Left forelimb (tissue), 1 donor: ENCODE measurements around the gene CXADR.

Source experiments
- DNase-seq: peaks from one replicate; pipeline ENCODE4 v3.0.0-alpha.2; 2018; ENCODE audit warnings: low spot score

The CXADR gene

DNA sequence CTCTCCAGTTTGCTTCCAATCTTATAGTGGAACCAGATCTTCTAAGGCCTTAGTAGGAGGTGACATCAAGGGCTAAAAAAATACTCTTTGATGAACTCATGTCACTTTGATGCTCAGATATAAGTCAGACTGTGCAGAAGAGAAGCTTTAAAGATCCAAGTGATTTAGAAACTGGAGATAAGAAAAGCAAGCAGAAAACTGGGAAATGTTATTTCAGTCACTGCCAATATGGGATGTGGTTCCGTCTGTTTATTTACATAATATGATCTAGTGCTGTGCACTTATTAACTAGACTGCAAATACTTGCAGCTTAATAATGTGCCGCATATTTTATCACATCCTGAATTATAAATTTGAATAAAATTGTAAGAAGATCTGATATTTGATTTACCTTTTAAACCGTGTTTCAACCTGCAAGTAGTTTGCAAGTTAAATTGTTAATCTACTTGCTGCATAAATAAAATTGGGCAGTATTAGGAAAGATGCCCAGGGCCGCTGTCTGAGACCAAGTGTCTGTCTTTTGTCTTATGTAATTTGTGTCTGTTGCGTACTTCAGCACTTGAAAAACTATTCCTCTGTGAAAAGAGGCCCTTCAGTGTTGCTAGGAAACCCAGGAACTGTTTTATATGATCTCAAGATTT lies 29.6 kb downstream of the CXADR start:
- no peak for DNase-seq

DNA sequence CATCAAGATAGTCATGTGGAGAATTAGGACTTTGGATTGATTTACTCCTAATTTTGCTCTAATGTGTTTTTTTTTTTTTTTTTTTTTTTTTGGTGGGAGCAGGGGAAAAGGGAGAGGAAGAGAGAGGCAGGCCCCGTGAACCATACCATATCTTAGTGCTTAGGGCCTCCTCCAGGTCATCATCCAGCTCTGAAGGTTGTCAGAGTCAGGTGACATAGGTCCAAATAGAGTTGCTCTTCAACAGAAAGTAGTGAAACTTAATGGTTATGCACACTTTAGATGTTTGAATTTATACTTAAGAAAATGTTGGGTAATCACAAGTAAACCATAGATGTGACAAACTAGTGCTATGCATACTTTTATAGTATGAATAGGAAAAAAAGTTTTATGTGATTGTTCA lies 32.2 kb downstream of the CXADR start:
- no peak for DNase-seq

DNA sequence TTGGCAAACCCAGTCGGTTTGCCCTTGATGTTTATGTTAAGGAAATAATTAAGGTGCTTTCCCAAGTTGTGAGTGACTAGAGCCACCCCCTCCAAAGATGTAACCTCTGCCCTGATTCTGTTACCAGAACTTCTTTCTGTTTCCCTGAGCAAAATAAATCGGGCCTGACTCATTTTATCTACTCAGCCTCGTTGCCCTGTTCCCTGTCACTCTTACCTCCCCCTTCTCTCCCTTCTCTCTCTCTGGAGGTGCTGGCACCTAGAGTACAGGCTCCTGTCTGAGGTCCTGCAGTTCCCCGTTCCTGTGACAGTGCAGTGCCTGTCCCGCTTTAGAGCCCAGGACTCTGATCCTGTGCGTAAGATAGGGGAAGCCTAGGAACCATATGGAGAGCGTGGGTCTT lies 35.4 kb downstream of the CXADR start:
- no peak for DNase-seq

DNA sequence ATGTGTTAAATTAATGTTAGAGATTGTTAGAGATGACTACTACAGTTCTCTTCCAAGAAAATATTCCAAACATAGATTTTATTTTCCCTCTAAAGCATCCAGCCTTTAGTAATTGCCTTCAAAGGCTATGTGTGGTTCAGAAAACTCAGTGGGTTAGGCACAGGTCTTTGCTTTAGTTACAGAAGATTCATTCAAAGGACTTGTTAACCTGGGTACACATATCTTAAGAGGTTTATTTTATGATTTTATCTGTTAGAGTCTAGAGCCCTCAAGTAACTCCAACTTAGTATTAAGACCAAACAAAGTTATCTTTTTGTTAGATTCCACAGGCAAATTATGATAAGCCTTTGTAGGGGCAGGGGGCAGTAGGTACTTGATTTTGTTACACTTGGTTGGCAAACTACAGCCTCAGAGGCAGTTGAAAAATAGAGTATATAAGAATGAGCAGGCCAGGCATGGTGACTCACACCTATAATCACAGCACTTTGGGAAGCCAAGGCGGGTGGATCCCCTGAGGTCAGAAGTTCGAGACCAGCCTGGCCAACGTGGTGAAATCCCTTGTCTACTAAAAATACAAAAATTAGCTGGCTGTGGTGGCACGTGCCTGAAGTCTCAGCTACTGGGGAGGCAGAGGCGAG lies 37.9 kb downstream of the CXADR start:
- DNase-seq, result no peak

DNA sequence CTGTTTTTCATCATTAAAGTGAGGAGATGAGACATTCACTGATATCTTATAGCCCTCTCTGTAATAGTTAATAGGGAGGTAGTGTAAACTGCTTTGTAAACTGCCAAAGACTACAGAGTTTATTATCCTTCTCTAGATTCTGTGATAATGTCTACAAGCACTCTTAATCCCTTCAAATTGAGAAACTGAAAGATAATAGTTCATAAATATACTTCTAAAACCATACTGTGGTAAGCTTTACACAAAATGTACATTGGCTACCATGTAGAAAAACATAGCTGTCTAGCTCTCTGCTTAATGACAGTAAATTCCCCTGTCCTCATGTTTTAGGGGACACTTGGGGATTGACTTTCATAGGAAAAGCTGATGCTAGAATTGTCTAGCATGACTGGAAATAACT lies 39.6 kb downstream of the CXADR start:
- DNase-seq, result no peak

DNA sequence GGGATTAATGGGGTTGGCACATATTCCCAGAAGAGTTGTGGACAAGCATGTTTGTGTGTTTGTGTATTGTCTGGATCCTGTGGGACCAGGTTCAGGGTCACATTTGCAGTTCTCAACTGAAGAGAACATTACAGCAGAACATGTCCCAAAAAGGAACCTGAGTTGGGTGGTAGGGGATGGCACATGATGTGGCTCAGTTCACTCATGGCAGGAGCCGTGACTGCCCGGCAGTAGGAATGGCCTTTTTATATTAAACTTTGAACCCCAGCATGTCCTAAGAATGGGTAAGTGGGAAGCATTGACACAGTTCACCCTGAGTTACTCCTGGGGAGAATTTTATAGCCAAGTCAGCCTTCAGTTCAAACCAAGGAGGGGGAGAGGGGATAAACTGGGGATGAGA lies 41.3 kb downstream of the CXADR start:
- DNase-seq, result no peak

DNA sequence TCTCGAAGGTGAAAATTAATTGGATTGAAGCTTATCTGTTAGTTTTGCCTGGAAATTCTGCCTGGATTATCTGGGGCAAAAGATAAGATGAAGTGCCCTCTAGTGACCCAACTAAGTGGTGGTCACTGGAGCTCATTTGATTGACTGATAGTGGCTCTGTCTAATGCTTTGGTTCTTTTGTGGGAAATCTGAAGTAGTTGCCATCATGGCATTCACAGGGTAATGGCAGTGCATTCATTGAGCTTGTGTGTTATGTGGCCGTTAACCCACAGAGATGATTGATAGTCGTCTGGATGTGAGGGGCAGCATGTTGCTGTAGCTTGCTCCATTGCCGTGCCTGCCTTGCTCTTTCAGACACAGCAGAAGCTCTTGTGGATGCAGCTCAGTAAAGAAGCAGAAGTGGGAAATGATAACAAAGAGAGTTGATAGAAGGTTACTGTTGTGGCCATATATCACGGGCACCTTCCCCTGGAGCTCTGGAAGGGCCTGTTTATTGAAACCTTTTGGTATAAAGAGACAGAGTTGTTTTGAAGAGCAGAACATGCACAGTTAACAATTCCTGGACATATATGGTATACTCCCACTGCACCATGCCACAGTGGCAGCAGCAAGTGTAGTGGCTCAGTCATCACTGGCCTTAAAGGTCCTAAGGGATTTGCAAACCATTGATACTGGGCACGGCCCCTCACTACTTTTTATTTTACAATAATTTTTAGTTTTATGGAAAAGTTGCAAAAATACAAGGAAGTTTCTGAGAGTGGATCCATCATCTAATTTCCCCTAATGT lies 42.0 kb downstream of the CXADR start:
- DNase-seq, result no peak

DNA sequence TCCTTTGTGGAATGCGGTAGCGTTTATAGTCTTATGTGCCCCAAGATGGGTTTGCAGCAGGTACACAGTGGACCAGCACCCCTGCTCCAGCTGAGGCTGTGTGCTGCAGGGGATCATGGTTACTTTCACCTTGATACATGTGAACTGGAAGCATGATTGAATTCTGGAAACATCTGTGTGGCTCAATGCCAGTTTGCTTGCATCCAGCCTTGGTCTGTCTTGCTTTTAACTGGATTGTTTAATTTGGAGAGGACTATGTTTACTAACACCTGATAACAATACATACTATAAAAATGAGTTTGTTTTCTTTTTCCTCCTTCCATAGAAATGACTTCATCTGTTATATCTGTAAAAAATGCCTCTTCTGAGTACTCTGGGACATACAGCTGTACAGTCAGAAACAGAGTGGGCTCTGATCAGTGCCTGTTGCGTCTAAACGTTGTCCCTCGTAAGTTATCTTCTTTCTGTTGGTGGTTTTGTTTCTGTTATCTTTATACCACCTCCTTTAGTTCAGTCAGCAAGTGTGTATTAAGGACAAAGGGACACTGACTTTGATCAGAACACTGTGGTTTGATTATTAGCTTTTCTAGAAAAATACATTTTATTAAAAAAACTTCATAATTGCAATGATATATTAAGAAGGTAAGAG lies 47.7 kb downstream of the CXADR start:
- DNase-seq, result no peak

DNA sequence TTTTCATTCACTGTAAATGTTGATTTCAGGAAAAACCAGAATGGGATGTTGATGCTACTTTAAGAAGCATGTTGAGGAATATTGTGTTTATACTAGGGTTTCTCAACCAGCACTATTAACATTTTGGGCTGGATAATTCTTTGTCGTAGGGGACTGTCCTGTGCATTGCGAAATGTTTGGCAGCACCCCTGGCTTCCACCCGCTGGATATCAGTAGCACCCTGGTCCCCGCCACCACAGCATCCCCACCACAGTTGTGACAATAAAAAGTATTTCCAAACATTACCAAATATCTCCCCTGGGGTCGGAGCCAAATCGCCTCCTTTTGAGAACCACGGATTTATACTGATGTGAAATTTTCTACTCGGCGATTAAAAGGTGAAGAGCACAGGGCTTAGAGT lies 57.9 kb downstream of the CXADR start:
- no peak for DNase-seq

DNA sequence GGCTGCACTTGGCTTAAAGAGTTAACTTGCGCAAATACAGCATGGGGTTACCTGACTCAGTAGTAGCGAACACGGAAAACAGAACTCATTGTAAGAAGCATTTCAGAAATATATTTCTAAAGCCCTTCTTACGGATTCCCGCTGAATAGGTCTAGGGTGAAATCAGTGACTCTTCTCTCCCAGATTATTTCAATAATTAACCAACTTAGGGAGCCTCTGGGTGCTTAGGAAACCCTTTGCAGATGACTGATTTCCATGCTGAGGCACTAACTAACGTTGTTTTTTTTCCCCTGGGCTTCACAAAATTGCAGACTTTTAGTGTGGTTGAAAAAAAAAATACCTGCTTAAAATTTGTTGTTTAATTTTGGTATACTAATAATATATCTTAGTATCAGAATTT lies 59.6 kb downstream of the CXADR start:
- DNase-seq, result no peak

DNA sequence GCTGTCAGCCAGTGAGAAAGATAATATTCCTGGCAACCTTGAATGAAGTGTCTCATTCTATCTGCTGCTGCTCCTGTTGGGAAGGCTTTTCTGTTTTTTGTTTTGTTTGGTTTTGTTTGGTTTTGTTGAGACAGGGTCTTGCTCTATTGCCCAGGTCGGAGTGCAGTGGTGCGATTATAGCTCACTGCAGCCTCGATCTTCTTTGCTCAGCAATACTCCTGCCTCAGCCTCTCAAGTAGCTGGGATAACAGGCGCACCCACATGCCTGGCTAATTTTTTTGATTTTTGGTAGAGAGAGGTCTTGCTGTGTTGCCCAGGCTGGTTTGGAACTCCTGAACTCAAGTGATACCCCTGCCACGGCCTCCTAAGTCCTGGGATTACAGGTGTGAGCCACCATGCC lies 62.2 kb downstream of the CXADR start:
- DNase-seq, result no peak

DNA sequence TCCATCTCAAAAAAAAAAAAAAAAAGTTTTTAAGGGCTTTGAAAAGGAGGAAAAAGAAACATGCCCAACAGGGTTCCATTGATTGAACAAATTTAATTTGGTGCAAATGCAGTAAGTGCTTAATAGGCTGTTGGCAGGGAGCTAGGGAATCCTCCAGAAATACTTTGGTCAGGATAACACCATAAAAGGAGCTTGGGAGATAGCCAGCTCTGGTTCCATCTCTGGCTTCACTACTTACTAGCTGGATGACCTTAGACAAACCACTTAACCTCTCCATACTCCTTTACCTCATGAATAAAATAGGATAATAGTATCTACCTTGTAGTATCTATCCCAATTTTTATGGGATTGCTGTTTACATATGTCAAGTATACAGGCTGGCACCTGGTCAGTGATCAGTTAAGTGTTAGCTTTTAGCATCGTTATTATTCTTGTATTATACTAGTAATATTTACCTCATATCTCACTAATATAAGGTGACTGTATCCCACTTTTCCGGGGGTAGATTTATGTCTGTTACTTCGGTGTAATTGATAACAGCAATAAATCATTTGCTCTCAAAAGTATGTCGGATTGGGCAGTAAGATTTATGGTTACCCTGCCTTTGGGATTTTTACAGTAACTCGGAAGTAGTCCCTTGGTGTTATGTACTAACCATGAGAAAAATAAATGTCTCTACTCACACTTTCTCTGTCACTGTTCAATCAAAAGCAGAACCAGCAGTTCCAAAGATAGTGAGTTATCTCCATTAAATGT lies 63.4 kb downstream of the CXADR start:
- DNase-seq, result no peak

DNA sequence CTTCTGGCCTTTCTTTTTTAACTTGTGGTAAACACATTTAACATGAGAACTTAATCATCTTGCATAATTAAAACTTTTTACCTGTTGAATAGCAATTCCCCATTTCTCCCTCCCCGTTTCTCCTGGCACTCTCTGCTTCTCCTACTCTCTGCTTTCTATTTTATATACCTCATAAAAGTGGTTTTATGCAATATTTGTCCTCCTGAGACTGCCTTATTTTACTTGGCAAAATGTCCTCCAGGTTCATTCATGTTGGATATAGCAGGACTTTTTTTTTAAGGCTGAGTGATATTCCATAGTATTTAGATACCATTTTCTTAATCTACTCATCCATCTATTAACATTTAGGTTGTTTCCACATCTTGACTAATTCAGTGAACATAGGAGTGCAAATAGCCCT lies 64.9 kb downstream of the CXADR start:
- DNase-seq, result no peak

DNA sequence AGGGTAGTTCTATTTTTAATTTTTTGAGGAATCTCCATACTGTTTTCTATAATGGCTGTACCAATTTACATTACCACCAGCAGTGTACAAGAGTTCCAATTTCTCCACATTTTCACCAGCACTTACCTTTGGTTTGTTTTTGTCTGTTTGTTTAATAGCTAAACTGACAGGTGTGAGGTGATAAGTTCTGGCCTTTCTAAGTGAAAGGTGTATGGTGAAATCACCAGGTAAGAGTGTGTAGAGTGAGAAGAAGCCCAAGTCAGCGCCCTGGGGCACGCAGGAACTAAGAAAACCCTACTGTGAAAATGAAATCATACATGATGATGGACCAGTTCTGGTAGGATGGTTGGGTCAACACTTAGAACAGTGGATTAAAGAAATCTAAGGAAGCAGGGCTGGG lies 65.3 kb downstream of the CXADR start:
- DNase-seq, result no peak

DNA sequence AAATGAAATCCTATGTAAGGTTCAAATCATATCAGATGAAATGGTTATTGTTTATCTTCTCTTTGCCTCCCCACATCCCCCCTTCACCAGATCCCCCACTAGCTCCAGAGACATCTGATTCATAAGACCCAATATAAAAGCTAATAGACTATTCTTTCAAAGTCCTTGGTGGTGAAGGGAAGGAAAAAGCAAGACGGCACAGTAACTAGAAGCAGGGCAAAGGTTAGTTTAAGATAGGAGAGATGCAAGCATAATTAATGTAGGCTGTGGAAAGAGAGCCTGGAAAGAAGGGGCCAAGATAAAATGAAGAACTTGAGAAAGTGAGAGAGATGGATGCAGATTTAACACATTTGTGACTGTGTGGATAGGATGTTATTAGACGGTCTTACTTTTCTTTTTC lies 66.0 kb downstream of the CXADR start:
- DNase-seq, result no peak

DNA sequence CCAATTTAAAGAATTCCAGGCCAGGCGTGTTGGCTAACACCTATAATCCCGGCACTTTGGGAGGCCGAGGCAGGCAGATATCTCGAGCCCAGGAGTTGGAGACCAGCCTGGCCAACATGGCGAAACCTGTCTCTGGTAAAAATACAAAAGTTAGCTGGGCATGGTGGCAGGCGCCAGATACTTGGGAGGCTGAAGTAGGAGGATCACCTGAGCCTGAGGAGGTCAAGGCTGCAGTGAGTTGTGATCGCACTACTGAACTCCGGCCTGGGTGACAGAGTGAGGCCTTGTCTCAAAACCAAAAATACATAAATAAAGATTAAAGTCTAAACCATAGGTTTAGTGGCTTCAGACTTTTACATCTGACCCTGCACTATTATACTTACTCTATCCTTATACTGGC lies 67.5 kb downstream of the CXADR start:
- DNase-seq, result no peak

DNA sequence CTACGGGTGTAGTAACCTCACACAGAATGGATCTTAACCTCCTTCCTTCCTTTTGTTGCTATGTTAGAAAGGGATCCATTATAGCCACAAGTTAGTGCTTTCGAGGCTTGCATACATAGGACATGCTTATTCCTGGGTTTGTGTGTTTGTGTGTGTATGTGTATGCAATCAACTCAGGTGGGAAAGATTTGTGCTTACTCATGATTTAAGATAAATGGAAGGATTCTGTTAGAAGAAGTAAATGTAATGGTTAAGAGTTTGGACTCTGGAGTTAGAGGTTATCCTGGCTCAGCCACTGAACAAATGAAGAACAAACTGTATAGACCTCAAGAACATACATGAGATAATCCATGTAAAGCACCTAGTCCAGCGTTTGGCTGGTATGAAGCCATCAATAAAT lies 71.1 kb downstream of the CXADR start:
- DNase-seq, result no peak

DNA sequence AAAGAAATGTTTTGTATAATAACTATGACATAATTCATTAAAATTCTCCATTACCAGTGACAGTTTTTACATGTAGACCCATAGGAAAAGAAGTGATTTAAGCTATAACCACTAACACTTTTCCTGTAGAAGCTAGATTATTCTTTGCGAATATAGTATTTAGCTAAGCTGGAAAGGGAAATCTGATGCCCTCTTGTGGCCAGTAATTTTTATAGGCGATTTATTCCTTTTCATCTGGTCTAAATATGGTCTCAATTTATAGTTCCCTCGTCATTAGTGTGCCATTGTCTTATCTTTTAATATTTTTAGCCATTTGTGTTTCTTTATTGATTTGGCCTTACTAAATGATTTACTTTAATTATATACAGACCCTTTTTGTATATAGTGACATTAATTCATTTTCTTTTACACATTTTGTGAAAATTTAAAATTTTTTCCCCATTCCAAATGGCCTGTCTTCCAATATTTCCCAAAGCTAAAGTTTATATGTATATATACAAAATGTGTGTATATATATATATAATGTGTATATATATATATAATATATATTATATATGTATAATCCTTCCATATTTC lies 73.1 kb downstream of the CXADR start:
- DNase-seq, result no peak

DNA sequence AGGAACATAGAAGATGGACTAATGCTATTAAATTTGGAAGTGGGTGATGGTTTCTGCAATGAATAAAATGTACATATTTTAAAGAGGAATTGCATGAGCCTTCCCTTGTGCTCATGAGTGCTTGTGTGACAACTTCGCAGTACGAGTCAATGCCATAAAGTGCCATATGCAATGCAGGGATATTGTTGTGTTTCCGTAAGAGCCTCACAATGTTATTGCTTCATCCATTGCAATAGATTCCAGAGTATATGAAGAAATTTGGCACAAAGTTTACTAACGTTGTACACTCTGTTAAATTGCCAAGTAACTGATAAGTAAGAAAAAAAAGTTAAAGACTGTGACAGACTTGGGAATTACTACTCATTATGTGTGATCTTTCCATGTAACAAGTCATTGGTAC lies 77.6 kb downstream of the CXADR start:
- DNase-seq, result no peak

DNA sequence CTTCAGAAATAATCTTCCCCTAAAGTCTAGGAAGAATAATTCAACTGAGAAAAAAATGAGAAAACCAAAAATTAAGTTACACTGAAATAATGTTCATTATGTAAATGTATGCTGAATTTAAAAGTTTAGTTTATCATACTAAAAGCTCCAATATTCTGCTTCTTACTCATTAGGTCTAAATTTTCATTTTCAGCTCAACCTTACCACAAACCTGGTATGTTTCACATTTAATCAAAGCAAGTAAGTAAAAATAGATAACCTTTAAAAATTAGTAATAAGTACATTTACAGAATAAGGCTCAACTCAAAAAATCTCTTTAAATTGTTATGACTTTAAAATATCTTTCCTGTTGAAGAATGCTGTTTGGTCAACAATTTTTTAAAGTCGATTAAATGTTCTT lies 84.8 kb downstream of the CXADR start:
- no peak for DNase-seq

DNA sequence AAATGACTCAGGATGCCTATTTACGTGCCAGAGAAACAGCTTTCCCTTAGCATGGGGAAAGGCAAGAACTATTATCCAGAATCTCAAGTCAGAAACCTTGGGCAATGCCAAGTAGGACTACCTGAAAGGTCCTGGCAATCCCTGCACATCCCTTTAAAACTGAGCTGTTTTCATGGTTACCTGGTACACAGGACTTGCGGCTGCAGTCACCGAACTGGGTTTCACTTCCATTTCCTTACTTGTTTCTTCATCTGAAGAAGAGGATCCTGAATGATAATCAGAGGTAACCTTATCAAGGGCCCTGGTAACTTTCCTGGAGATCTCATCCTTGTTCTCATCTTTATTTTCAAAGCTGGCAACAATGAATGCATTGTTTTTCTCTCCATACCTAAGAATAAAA lies 85.6 kb downstream of the CXADR start:
- DNase-seq, result no peak

DNA sequence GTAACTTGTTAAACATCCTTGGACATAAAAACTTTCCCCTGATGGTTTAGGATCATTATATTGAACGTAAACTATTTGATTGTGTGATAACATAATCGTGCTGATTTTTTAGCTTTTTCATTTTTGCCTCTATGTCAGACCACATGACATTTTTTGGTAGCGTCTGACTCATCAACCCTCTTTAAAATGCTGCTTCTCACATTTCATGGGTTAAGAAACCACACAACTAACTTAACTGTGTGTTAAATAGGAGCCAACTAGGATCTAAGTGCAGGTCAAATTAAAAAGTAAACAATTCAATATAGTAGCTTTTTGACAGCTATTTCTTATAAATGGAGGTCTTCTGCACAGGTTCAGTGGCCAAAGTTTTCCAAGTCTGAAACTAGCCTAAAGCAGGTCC lies 90.0 kb downstream of the CXADR start:
- no peak for DNase-seq
